H1 (cell line): ENCODE data around the gene MRPL41. TPM values are rescaled to one million over a fixed set of nuclear protein-coding genes. Genes with fewer than 3 reads are reported as not detected.

Source experiments
- CTCF ChIA-PET: fragments of 300-600 bp; sonication (Branson Sonifier 250); formaldehyde crosslinking; loops from one replicate; lab custom pipeline; 2021; ENCODE audit not compliant: partially characterized antibody; lab: Charles Lee
- POLR2A ChIA-PET: fragments of 300-600 bp; sonication (Branson Sonifier 250); formaldehyde crosslinking; loops from one replicate; lab custom pipeline; 2021; ENCODE audit warnings: inconsistent platforms; ENCODE audit not compliant: partially characterized antibody; lab: Charles Lee
- DNase-seq, 2 experiments: peaks; one replicate each; pipeline versions ENCODE4 v3.0.0 to v3.0.0-alpha.2; 2010 to 2022; ENCODE audit warnings: low spot score in 2 of 2, low read depth in 1 of 2, mixed read lengths in 1 of 2
- FAIRE-seq: peaks from 2 replicates; lab custom pipeline; 2011; peaks lifted over from hg19 to GRCh38; lab: Jason Lieb, UNC
- H2AFZ ChIP-seq: 2 replicates; pipeline ENCODE4 v1.8.1; 2012; ENCODE audit warnings: low read length, inconsistent platforms
- H2AK5ac ChIP-seq: 2 replicates; pipeline ENCODE4 v1.6.1; 2013; ENCODE audit warnings: low read depth, low read length
- H2BK120ac ChIP-seq: replicated peaks from 2 replicates; pipeline ENCODE3; 2013; ENCODE audit warnings: low read depth, low read length, inconsistent platforms
- H2BK12ac ChIP-seq: 2 replicates; pipeline ENCODE4 v1.6.1; 2013; ENCODE audit warnings: low read depth, low read length
- H2BK15ac ChIP-seq: 2 replicates; pipeline ENCODE4 v1.6.1; 2013; ENCODE audit warnings: low read length
- H2BK20ac ChIP-seq: 2 replicates; pipeline ENCODE4 v1.6.1; 2013; ENCODE audit warnings: low read length
- H2BK5ac ChIP-seq: 2 replicates; pipeline ENCODE4 v1.6.1; 2013; ENCODE audit warnings: low read depth, low read length
- H3K14ac ChIP-seq: 2 replicates; pipeline ENCODE4 v1.6.1; 2013; ENCODE audit warnings: inconsistent platforms; ENCODE audit not compliant: insufficient read length
- H3K18ac ChIP-seq: 2 replicates; pipeline ENCODE4 v1.6.1; 2013; ENCODE audit warnings: low read length; ENCODE audit errors: extremely low read depth
- H3K23ac ChIP-seq: 2 replicates; pipeline ENCODE4 v1.6.1; 2013; ENCODE audit warnings: inconsistent platforms; ENCODE audit not compliant: insufficient read length
- H3K23me2 ChIP-seq: 2 replicates; pipeline ENCODE4 v1.6.1; 2013; ENCODE audit warnings: low read depth, low read length
- H3K27ac ChIP-seq: 2 replicates; pipeline ENCODE4 v1.6.1; 2011; ENCODE audit warnings: low read depth, low read length, inconsistent platforms
- H3K27me3 ChIP-seq, 4 experiments: replicated peaks in 1 of 4; 1 replicate in 1 of 4; 2 replicates in 3 of 4; pipeline versions ENCODE4 v1.6.1 to v1.8.1; 2011 to 2013; ENCODE audit warnings: low read length in 3 of 4, mild to moderate bottlenecking in 3 of 4, inconsistent platforms in 2 of 4, mixed read lengths in 2 of 4, moderate library complexity in 1 of 4; ENCODE audit not compliant: control insufficient read depth in 3 of 4, insufficient read depth in 3 of 4; ENCODE audit errors: extremely low read depth in 1 of 4
- H3K36me3 ChIP-seq, 4 experiments: 2 replicates each; pipeline versions ENCODE4 v1.6.1 to v1.8.1; 2011 to 2013; ENCODE audit warnings: mild to moderate bottlenecking in 4 of 4, low read length in 3 of 4, moderate library complexity in 2 of 4, control low read depth in 1 of 4, inconsistent platforms in 1 of 4; ENCODE audit not compliant: insufficient read depth in 4 of 4, control insufficient read depth in 2 of 4
- H3K4ac ChIP-seq: replicated peaks from 2 replicates; pipeline ENCODE3; 2013; ENCODE audit warnings: low read length, low read depth, mixed read lengths, inconsistent platforms; ENCODE audit not compliant: insufficient read length
- H3K4me1 ChIP-seq, 4 experiments: replicated peaks in 1 of 4; 1 replicate in 1 of 4; 2 replicates in 3 of 4; pipeline versions ENCODE4 v1.6.1 to v1.8.1; 2011 to 2013; ENCODE audit warnings: low read length in 3 of 4, inconsistent platforms in 2 of 4, mixed read lengths in 1 of 4; ENCODE audit not compliant: insufficient read depth in 4 of 4, control insufficient read depth in 3 of 4
- H3K4me2 ChIP-seq, 2 experiments: 2 replicates each; pipeline versions ENCODE4 v1.6.1 to v1.8.1; 2011 to 2013; ENCODE audit warnings: low read depth in 2 of 2, low read length in 2 of 2, control low read depth in 1 of 2, inconsistent platforms in 1 of 2, mild to moderate bottlenecking in 1 of 2; ENCODE audit not compliant: insufficient read depth in 1 of 2
- H3K4me3 ChIP-seq, 4 experiments: fragments of 200-600, 300-600 bp in 1 of 4; sonication (generic), shearing (Covaris generic), sonication (Bioruptor Twin) in 1 of 4; 2 replicates each; pipeline versions ENCODE4 v1.5.1 to v1.8.1; 2011 to 2016; ENCODE audit warnings: low read length in 4 of 4, low read depth in 3 of 4, control low read depth in 2 of 4, inconsistent platforms in 2 of 4, mild to moderate bottlenecking in 2 of 4, mixed read lengths in 1 of 4, moderate library complexity in 1 of 4; ENCODE audit not compliant: insufficient read depth in 2 of 4; ENCODE audit errors: extremely low read depth in 1 of 4
- H3K56ac ChIP-seq: replicated peaks from 2 replicates; pipeline ENCODE3; 2013; ENCODE audit warnings: low read depth, mild to moderate bottlenecking, mixed read lengths, low read length, inconsistent platforms; ENCODE audit not compliant: insufficient read length
- H3K79me1 ChIP-seq: 2 replicates; pipeline ENCODE4 v1.6.1; 2013; ENCODE audit warnings: low read depth, low read length, control low read depth
- H3K79me2 ChIP-seq, 2 experiments: 2 replicates each; pipeline versions ENCODE4 v1.6.1 to v1.8.1; 2012 to 2013; ENCODE audit warnings: low read length in 2 of 2, mild to moderate bottlenecking in 2 of 2, inconsistent platforms in 1 of 2; ENCODE audit not compliant: insufficient read depth in 2 of 2, control insufficient read depth in 1 of 2
- H3K9ac ChIP-seq, 4 experiments: replicated peaks in 1 of 4; 1 replicate in 1 of 4; 2 replicates in 3 of 4; pipeline versions ENCODE4 v1.6.1 to v1.8.1; 2011 to 2013; ENCODE audit warnings: low read depth in 3 of 4, low read length in 3 of 4, control low read depth in 2 of 4, mild to moderate bottlenecking in 2 of 4, moderate library complexity in 2 of 4, inconsistent platforms in 1 of 4; ENCODE audit errors: extremely low read depth in 1 of 4
- H3K9me3 ChIP-seq, 2 experiments: 2 replicates each; pipeline versions ENCODE4 v1.6.1 to v1.8.1; 2012 to 2013; ENCODE audit warnings: mild to moderate bottlenecking in 2 of 2, moderate library complexity in 2 of 2, control low read depth in 1 of 2, inconsistent platforms in 1 of 2, low read depth in 1 of 2, low read length in 1 of 2, mixed read lengths in 1 of 2; ENCODE audit not compliant: insufficient read depth in 2 of 2
- H4K20me1 ChIP-seq, 2 experiments: replicated peaks in 1 of 2; 2 replicates each; pipeline versions ENCODE3 to v1.8.1; 2011 to 2013; ENCODE audit warnings: inconsistent platforms in 2 of 2, low read length in 2 of 2, mild to moderate bottlenecking in 1 of 2; ENCODE audit not compliant: insufficient read depth in 2 of 2, control insufficient read depth in 1 of 2
- H4K5ac ChIP-seq: 2 replicates; pipeline ENCODE4 v1.6.1; 2013; ENCODE audit warnings: low read length, low read depth, mixed read lengths, inconsistent platforms; ENCODE audit not compliant: insufficient read length
- H4K8ac ChIP-seq: 2 replicates; pipeline ENCODE4 v1.8.0; 2013; ENCODE audit warnings: mild to moderate bottlenecking, moderate library complexity, low read length, inconsistent platforms; ENCODE audit not compliant: insufficient read depth; ENCODE audit errors: extremely low read depth
- H4K91ac ChIP-seq: replicated peaks from 2 replicates; pipeline ENCODE3; 2013; ENCODE audit warnings: low read length, mixed read lengths, inconsistent platforms; ENCODE audit not compliant: insufficient read length
- BRCA1 ChIP-seq: IDR thresholded peaks from 2 replicates; pipeline ENCODE4 v1.6.1; 2012; ENCODE audit warnings: low read depth, low read length, improper control_type of control experiment
- CHD1 ChIP-seq: IDR thresholded peaks from 2 replicates; pipeline ENCODE4 v1.6.1; 2012; ENCODE audit warnings: low read depth, low read length, improper control_type of control experiment
- EGR1 ChIP-seq: IDR thresholded peaks from 2 replicates; pipeline ENCODE4 v1.6.1; 2011; ENCODE audit warnings: low read depth, low read length, borderline replicate concordance
- HDAC6 ChIP-seq: IDR thresholded peaks from one replicate; pipeline ENCODE4 v1.7.1; 2012; ENCODE audit warnings: low read depth, mild to moderate bottlenecking, inconsistent platforms, low read length, moderate library complexity
- JUND ChIP-seq: IDR thresholded peaks from 2 replicates; pipeline ENCODE4 v1.6.1; 2011; ENCODE audit warnings: mild to moderate bottlenecking, improper control_type of control experiment, low read length
- KDM1A ChIP-seq: fragments of 200-600, 300-600 bp; sonication (generic); IDR thresholded peaks from 2 replicates; pipeline ENCODE4 v1.7.1; 2016; ENCODE audit warnings: mild to moderate bottlenecking, low read length, borderline replicate concordance
- KDM4A ChIP-seq: IDR thresholded peaks from one replicate; pipeline ENCODE4 v1.7.1; 2012; ENCODE audit warnings: low read depth, mild to moderate bottlenecking, moderate library complexity, low read length, inconsistent platforms; ENCODE audit not compliant: severe bottlenecking
- KDM5A ChIP-seq: fragments of 200-600 bp; IDR thresholded peaks from 2 replicates; pipeline ENCODE4 v1.7.1; 2012; ENCODE audit warnings: mild to moderate bottlenecking, low read length, inconsistent platforms, mixed read lengths
- SIRT6 ChIP-seq: IDR thresholded peaks from one replicate; pipeline ENCODE4 v1.7.1; 2012; ENCODE audit warnings: low read length, inconsistent platforms
- SP2 ChIP-seq: IDR thresholded peaks from 2 replicates; pipeline ENCODE4 v1.6.1; 2012; ENCODE audit warnings: mild to moderate bottlenecking, low read length, inconsistent platforms
- TAF7 ChIP-seq: optimal IDR thresholded peaks from 2 replicates; pipeline ENCODE3; 2011; ENCODE audit warnings: low read depth, mild to moderate bottlenecking, inconsistent platforms, low read length, moderate library complexity, borderline replicate concordance
- YY1 ChIP-seq: IDR thresholded peaks from 2 replicates; pipeline ENCODE4 v1.6.1; 2011; ENCODE audit warnings: low read depth, mild to moderate bottlenecking, low read length
- WGBS, 2 experiments: shearing (Covaris generic) in 1 of 2; methylation state at CpG; one replicate each; pipeline versions ENCODE4 v1.1.6 to v1.1.7; 2013 to 2015; ENCODE audit warnings: low lambda C conversion rate in 2 of 2, mixed read lengths in 2 of 2, inconsistent platforms in 1 of 2, low coverage in 1 of 2, missing lambda C conversion rate in 1 of 2; ENCODE audit not compliant: insufficient replicate concordance in 2 of 2, insufficient coverage in 1 of 2, insufficient read length in 1 of 2; ENCODE audit errors: extremely low coverage in 1 of 2, missing lambda C conversion rate in 1 of 2; 5-methylcytosine and 5-hydroxymethylcytosine counted together
- polyA plus RNA-seq, 7 experiments: library from polyadenylated mRNA; depleted of rRNA in 3 of 7; stranded (reverse) in 5 of 7; unstranded in 2 of 7; fragments of >200 nt in 5 of 7; fragments of 200-250 nt in 2 of 7; gene quantifications; 1 replicate in 5 of 7; 2 replicates in 1 of 7; 4 replicates in 1 of 7; pipeline versions ENCODE4 v1.2.1 to v1.2.3, GENCODE V29; 2011 to 2013; ENCODE audit warnings: missing spikeins in 2 of 7, mixed read lengths in 2 of 7
- total RNA-seq: library from RNA; stranded (reverse); fragmentation: NEBNext Ultra II Directional; extraction: Animal tissue kit (Norgen Biotek cat#: 25700); gene quantifications from 2 replicates; pipeline ENCODE4 v1.2.1, GENCODE V29; 2021
- TF ChIP-seq, protein P1 (sequence below): IDR thresholded peaks from 2 replicates; pipeline ENCODE4 v1.6.1; 2011; ENCODE audit warnings: low read depth, mild to moderate bottlenecking, low read length; ENCODE audit not compliant: insufficient read depth

MRPL41 gene
- total and polyA plus RNA-seq, 2 of the 8 experiments (the other 6 are each of a cell fraction or from before 2014, with no cell fraction given) = 47.2 to 58.1 TPM

DNA sequence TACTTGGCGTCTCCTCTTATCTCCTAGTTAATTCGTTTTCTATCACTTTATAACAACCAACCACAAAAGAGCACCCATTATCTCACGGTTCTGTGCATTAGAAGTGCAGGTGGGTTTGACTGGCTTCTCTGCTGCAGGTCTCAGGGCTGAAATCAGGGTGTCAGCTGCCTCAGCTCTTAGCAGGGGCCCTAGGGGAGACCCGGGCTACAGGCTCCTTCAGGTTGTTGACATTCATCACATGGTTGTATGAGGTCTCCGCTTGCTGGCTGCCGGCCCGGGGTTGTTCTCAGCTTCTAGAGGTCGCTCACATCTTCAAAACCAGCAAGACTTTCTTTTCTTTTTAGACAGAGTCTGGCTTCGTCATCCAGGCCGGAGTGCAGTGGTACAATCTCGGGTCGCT lies 41.5 kb downstream of the MRPL41 start:
- DNase-seq (no peak), FAIRE-seq (no peak)
- no peak overlapping the region for H3K14ac ChIP-seq
- H2AFZ ChIP-seq = no peak overlapping the region
- H3K36me3 ChIP-seq = peaks cover 5 to 7% (median 5%) of the 10 kb centered on the region in 4 experiments; a peak in 7 of 8 replicates
- no peak overlapping the region for H4K91ac ChIP-seq
- H3K23me2 ChIP-seq = peaks cover 8% of the 10 kb centered on the region; the same call in 1 of the 2 replicates
- H3K27me3 ChIP-seq = no peaks in the 10 kb centered on the region; a peak in 1 of 7 replicates
- H3K27ac ChIP-seq = no peak overlapping the region
- H2BK12ac ChIP-seq = no peak overlapping the region
- ChIA-PET POLR2A (interaction anchor here (0.7 to 6.2 kb wide), 5 partner anchors 10 to 277 kb away, joined by 3 to 45 read pairs (median 4); partner anchors contain the start of gene DPH7), CTCF (interaction anchor here (1.0 to 2.7 kb wide), 2 partner anchors 10 to 47 kb away, joined by 3 to 19 read pairs; no protein-coding TSS in a partner anchor)
- no peak overlapping the region for H2BK15ac ChIP-seq
- peaks cover 0 to 16% of the 10 kb centered on the region in 2 experiments; a peak in 2 of 4 replicates for H3K79me2 ChIP-seq
- no peak overlapping the region for H3K23ac ChIP-seq
- H2BK120ac ChIP-seq = no peak overlapping the region
- H3K4me1 ChIP-seq = peaks cover 0 to 7% (median 5%) of the 10 kb centered on the region in 4 experiments; a peak in 5 of 7 replicates
- no peak overlapping the region for H3K56ac ChIP-seq
- no peak overlapping the region for H3K9ac ChIP-seq
- H3K4me3 ChIP-seq = no peak overlapping the region
- 85% methylated on average over 12 of the region's 12 CpGs; no CpG with 5 or more reads in 1 of the 2 experiments for WGBS, 2 experiments
- peaks cover 11% of the 10 kb centered on the region for H3K79me1 ChIP-seq
- H3K9me3 ChIP-seq = no peaks in the 10 kb centered on the region
- no peak overlapping the region for H4K8ac ChIP-seq
- H2BK5ac ChIP-seq = no peak overlapping the region
- no peak overlapping the region for H2AK5ac ChIP-seq
- no peak overlapping the region for H3K4me2 ChIP-seq
- no peak overlapping the region for H2BK20ac ChIP-seq
- peaks cover 10 to 11% of the 10 kb centered on the region in 2 experiments for H4K20me1 ChIP-seq
- H4K5ac ChIP-seq = no peak overlapping the region
- no peak overlapping the region for H3K4ac ChIP-seq
- no peak overlapping the region for H3K18ac ChIP-seq
- TF ChIP-seq EGR1 (no peak), SIRT6 (no peak), BRCA1 (no peak), TAF7 (no peak), SP2 (no peak), YY1 (no peak), CHD1 (no peak), HDAC6 (no peak), KDM5A (no peak), KDM1A (no peak), KDM4A (no peak), JUND (no peak)
- TF ChIP-seq, protein P1, sequence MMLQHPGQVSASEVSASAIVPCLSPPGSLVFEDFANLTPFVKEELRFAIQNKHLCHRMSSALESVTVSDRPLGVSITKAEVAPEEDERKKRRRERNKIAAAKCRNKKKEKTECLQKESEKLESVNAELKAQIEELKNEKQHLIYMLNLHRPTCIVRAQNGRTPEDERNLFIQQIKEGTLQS = no peak
